ENCODE measurements around the gene RELCH. TPM values are rescaled to one million over a fixed set of nuclear protein-coding genes. Genes with fewer than 3 reads are reported as not detected.

The RELCH gene
- total RNA-seq, 1 experiment from 2014 or later: 21.6 TPM

- intact Hi-C loops (cut with micrococcal nuclease): no loop called here
- Histone ChIP-seq H3K9ac (ENCODE audit: low read length) (no peak overlapping the region), H3K9me3 (ENCODE audit: low read length) (no peaks in the 10 kb centered on the region), H3K4me1 (ENCODE audit: insufficient read depth, low read length) (no peaks in the 10 kb centered on the region), H3K4me2 (ENCODE audit: low read length) (no peak overlapping the region), H2AFZ (ENCODE audit: low read length) (no peak overlapping the region), H3K27ac (ENCODE audit: low read length) (no peak overlapping the region), H3K9me2 (replicated peaks; ENCODE audit: low read length) (no peaks in the 10 kb centered on the region), H3K36me3 (ENCODE audit: low read depth, low read length) (peaks cover 33% of the 10 kb centered on the region), H4K20me1 (ENCODE audit: low read length) (no peaks in the 10 kb centered on the region), H3K4me3 (ENCODE audit: low read length) (no peak overlapping the region), H3K79me2 (ENCODE audit: low read length) (no peaks in the 10 kb centered on the region), H3K27me3 (ENCODE audit: low read length) (no peaks in the 10 kb centered on the region), H3F3A (ENCODE audit: low read length, unreplicated experiment) (no peaks in the 10 kb centered on the region)
- ChIA-PET POLR2A (ENCODE audit: unreplicated experiment) (interaction anchor here (0.9 kb wide), 1 partner anchor 11 kb away, joined by 3 read pairs; no protein-coding TSS in a partner anchor), CTCF (no interaction called here)
- TF ChIP-seq EZH2 (IDR thresholded peaks at IDR 0.05; ENCODE audit: low read length, unreplicated experiment): no peak
- no peak for TF ChIP-seq EZH2phosphoT487 (IDR thresholded peaks at IDR 0.05; ENCODE audit: borderline replicate concordance, low read length)
- no peak for TF ChIP-seq CTCF (conservative IDR thresholded peaks at IDR 0.05; ENCODE audit: low read depth, low read length)
- BruUV-seq (replicated peaks): no TSS peak
- DNase-seq (no peak), ATAC-seq (no peak)
Observed at GRCh38 chr18:62258616-62259015, 71.6 kb downstream of the RELCH start.

- no peaks in the 10 kb centered on the region for H3K9me2 ChIP-seq (replicated peaks; ENCODE audit: low read length)
- no peak overlapping the region for H2AFZ ChIP-seq (ENCODE audit: low read length)
- H3K4me1 ChIP-seq (ENCODE audit: insufficient read depth, low read length): no peaks in the 10 kb centered on the region
- H4K20me1 ChIP-seq (ENCODE audit: low read length): no peaks in the 10 kb centered on the region
- no peaks in the 10 kb centered on the region for H3K79me2 ChIP-seq (ENCODE audit: low read length)
- no peaks in the 10 kb centered on the region for H3F3A ChIP-seq (ENCODE audit: low read length, unreplicated experiment)
- H3K27ac ChIP-seq (ENCODE audit: low read length): no peak overlapping the region
- no peaks in the 10 kb centered on the region for H3K9me3 ChIP-seq (ENCODE audit: low read length)
- DNase-seq: no peak
- intact Hi-C loops (cut with micrococcal nuclease): no loop called here
- ChIA-PET CTCF (interaction anchor here (0.7 kb wide), 1 partner anchor 39 kb away, joined by 3 read pairs; no protein-coding TSS in a partner anchor), POLR2A (ENCODE audit: unreplicated experiment) (no interaction called here)
- no peak overlapping the region for H3K4me2 ChIP-seq (ENCODE audit: low read length)
- no peak overlapping the region for H3K9ac ChIP-seq (ENCODE audit: low read length)
- ATAC-seq: no peak
- H3K36me3 ChIP-seq (ENCODE audit: low read depth, low read length): peaks cover 38% of the 10 kb centered on the region
- H3K4me3 ChIP-seq (ENCODE audit: low read length): no peak overlapping the region
- no peaks in the 10 kb centered on the region for H3K27me3 ChIP-seq (ENCODE audit: low read length)
- no peak for TF ChIP-seq CTCF (conservative IDR thresholded peaks at IDR 0.05; ENCODE audit: low read depth, low read length)
- no peak for TF ChIP-seq EZH2 (IDR thresholded peaks at IDR 0.05; ENCODE audit: low read length, unreplicated experiment)
- TF ChIP-seq EZH2phosphoT487 (IDR thresholded peaks at IDR 0.05; ENCODE audit: borderline replicate concordance, low read length): no peak
- BruUV-seq (replicated peaks): no TSS peak
Observed at GRCh38 chr18:62262061-62262460, 75.0 kb downstream of the RELCH start.

- DNase-seq (no peak), ATAC-seq (no peak)
- ChIA-PET CTCF (no interaction called here), POLR2A (ENCODE audit: unreplicated experiment) (no interaction called here)
- intact Hi-C loops (cut with micrococcal nuclease): no loop called here
- Histone ChIP-seq H3K9me3 (ENCODE audit: low read length) (no peaks in the 10 kb centered on the region), H3K36me3 (ENCODE audit: low read depth, low read length) (peaks cover 29% of the 10 kb centered on the region), H3K9me2 (replicated peaks; ENCODE audit: low read length) (no peaks in the 10 kb centered on the region), H3F3A (ENCODE audit: low read length, unreplicated experiment) (no peaks in the 10 kb centered on the region), H3K4me2 (ENCODE audit: low read length) (no peak overlapping the region), H3K79me2 (ENCODE audit: low read length) (no peaks in the 10 kb centered on the region), H3K27me3 (ENCODE audit: low read length) (no peaks in the 10 kb centered on the region), H3K27ac (ENCODE audit: low read length) (no peak overlapping the region), H4K20me1 (ENCODE audit: low read length) (no peaks in the 10 kb centered on the region), H3K4me3 (ENCODE audit: low read length) (no peak overlapping the region), H2AFZ (ENCODE audit: low read length) (no peak overlapping the region), H3K4me1 (ENCODE audit: insufficient read depth, low read length) (no peaks in the 10 kb centered on the region), H3K9ac (ENCODE audit: low read length) (no peak overlapping the region)
- no peak for TF ChIP-seq EZH2phosphoT487 (IDR thresholded peaks at IDR 0.05; ENCODE audit: borderline replicate concordance, low read length)
- no peak for TF ChIP-seq CTCF (conservative IDR thresholded peaks at IDR 0.05; ENCODE audit: low read depth, low read length)
- no peak for TF ChIP-seq EZH2 (IDR thresholded peaks at IDR 0.05; ENCODE audit: low read length, unreplicated experiment)
- BruUV-seq (replicated peaks): no TSS peak
Observed at GRCh38 chr18:62264984-62265383, 77.9 kb downstream of the RELCH start.

Measured in PC-3 (cell line).